HG03520 (cell line): ENCODE data around the gene SDSL.

Source experiments
- ATAC-seq: cut with Tn5 transposase; IDR thresholded peaks from one replicate; pipeline ENCODE4 v1.9.1; 2021; ENCODE audit warnings: mild to moderate bottlenecking, moderate library complexity; ENCODE audit not compliant: unreplicated experiment

Gene SDSL

GRCh38 chr12:113422030-113422885 lies at the start of gene SDSL:
TSS of gene SDSL (plus strand) at chr12:113422380. CDS start at chr12:113427983, 5,603 bp downstream.
- ATAC-seq = peak; percentile 80

GRCh38 chr12:113373440-113373839 lies 48.7 kb upstream of the SDSL start:
- no peak for ATAC-seq

GRCh38 chr12:113373969-113374368 lies 48.2 kb upstream of the SDSL start:
- no peak for ATAC-seq

- no peak for ATAC-seq
These were observed 47.3 kb upstream of the SDSL start for GRCh38 chr12:113374823-113375428.

GRCh38 chr12:113378291-113378690 lies 43.9 kb upstream of the SDSL start:
- no peak for ATAC-seq

GRCh38 chr12:113381220-113381619 lies 41.0 kb upstream of the SDSL start:
- ATAC-seq = no peak

GRCh38 chr12:113382206-113382605 lies 40.0 kb upstream of the SDSL start:
- ATAC-seq = no peak

GRCh38 chr12:113384778-113385177 lies 37.4 kb upstream of the SDSL start:
- no peak for ATAC-seq

GRCh38 chr12:113385282-113385882 lies 36.8 kb upstream of the SDSL start:
- no peak for ATAC-seq

- no peak for ATAC-seq
These were observed 35.2 kb upstream of the SDSL start for GRCh38 chr12:113386866-113387566.

GRCh38 chr12:113387631-113388030 lies 34.5 kb upstream of the SDSL start:
- ATAC-seq = no peak

GRCh38 chr12:113388351-113388750 lies 33.8 kb upstream of the SDSL start:
- no peak for ATAC-seq

- ATAC-seq = no peak
These were observed 31.8 kb upstream of the SDSL start for GRCh38 chr12:113390064-113391043.

- no peak for ATAC-seq
These were observed 31.0 kb upstream of the SDSL start for GRCh38 chr12:113391145-113391544.

GRCh38 chr12:113391650-113392337 lies 30.4 kb upstream of the SDSL start:
- no peak for ATAC-seq

GRCh38 chr12:113392520-113392919 lies 29.7 kb upstream of the SDSL start:
- no peak for ATAC-seq

- no peak for ATAC-seq
These were observed 29.1 kb upstream of the SDSL start for GRCh38 chr12:113392988-113393579.

GRCh38 chr12:113393749-113394148 lies 28.4 kb upstream of the SDSL start:
- no peak for ATAC-seq

GRCh38 chr12:113395119-113395518 lies 27.1 kb upstream of the SDSL start:
- ATAC-seq = no peak
